GM12878 (cell line): ENCODE data around the gene MYH10. TPM values are rescaled to one million over a fixed set of nuclear protein-coding genes. Genes with fewer than 3 reads are reported as not detected.

Source experiments
- ATAC-seq: fragments of 200-7000 bp; cut with Tn5 transposase; 3 replicates; pipeline ENCODE4 v1.9.1; 2020; ENCODE audit warnings: mild to moderate bottlenecking, moderate library complexity
- BruUV-seq: library from RNA; stranded (reverse); fragments of 400-500 nt; replicated peaks from 2 replicates; lab custom pipeline; 2021; lab: Mats Ljungman, UMichigan
- CTCF ChIA-PET: fragments of 300-600 bp; sonication (Branson Sonifier 250); formaldehyde crosslinking; extraction: SDS; loops from one replicate; lab custom pipeline; 2021; ENCODE audit warnings: inconsistent platforms; lab: Yijun Ruan, JAX
- POLR2A ChIA-PET: fragments of 350-600 bp; formaldehyde crosslinking; extraction: SDS; loops from one replicate; lab custom pipeline; 2021; ENCODE audit warnings: inconsistent platforms; lab: Charles Lee
- RAD21 ChIA-PET: fragments of 300-600 bp; sonication (Branson Sonifier 250); formaldehyde crosslinking; loops from one replicate; lab custom pipeline; 2023; ENCODE audit warnings: antibody characterized with exemption; ENCODE audit not compliant: unreplicated experiment; lab: Charles Lee
- SMC1A ChIA-PET: fragments of 300-600 bp; sonication (Branson Sonifier 250); formaldehyde crosslinking; loops from one replicate; lab custom pipeline; 2023; ENCODE audit not compliant: unreplicated experiment, uncharacterized antibody; lab: Charles Lee
- DNase-seq: peaks from one replicate; pipeline ENCODE4 v3.0.0-alpha.2; 2011; ENCODE audit warnings: low read depth, low spot score
- FAIRE-seq: peaks from 3 replicates; lab custom pipeline; 2011; peaks lifted over from hg19 to GRCh38; lab: Jason Lieb, UNC
- H2AFZ ChIP-seq: 2 replicates; pipeline ENCODE4 v1.6.0; 2011; ENCODE audit warnings: low read depth, low read length, control low read depth; ENCODE audit not compliant: control insufficient read depth
- H3K27ac ChIP-seq: 2 replicates; pipeline ENCODE4 v1.5.1; 2011; ENCODE audit warnings: control low read depth; ENCODE audit not compliant: control insufficient read depth, insufficient read depth
- H3K27me3 ChIP-seq, 2 experiments: replicated peaks in 1 of 2; 2 replicates each; pipeline versions ENCODE4 v1.6.0 to v1.6.1; 2011; ENCODE audit warnings: low read length in 1 of 2; ENCODE audit not compliant: control insufficient read depth in 2 of 2, insufficient read depth in 2 of 2
- H3K36me3 ChIP-seq, 2 experiments: 2 replicates each; pipeline ENCODE4 v1.5.1; 2011; ENCODE audit warnings: low read length in 1 of 2; ENCODE audit not compliant: control insufficient read depth in 2 of 2, insufficient read depth in 2 of 2
- H3K4me1 ChIP-seq: 2 replicates; pipeline ENCODE4 v1.6.1; 2011; ENCODE audit warnings: mild to moderate bottlenecking, low read length, moderate library complexity, mixed read lengths; ENCODE audit not compliant: control insufficient read depth, insufficient read depth
- H3K4me2 ChIP-seq: 2 replicates; pipeline ENCODE4 v1.6.0; 2011; ENCODE audit warnings: control low read depth; ENCODE audit not compliant: control insufficient read depth, insufficient read depth
- H3K4me3 ChIP-seq: fragments of 200-600 bp; sonication (generic); 2 replicates; pipeline ENCODE4 v1.5.1; 2016
- H3K79me2 ChIP-seq: 2 replicates; pipeline ENCODE4 v1.6.0; 2011; ENCODE audit warnings: low read length; ENCODE audit not compliant: control insufficient read depth, insufficient read depth
- H3K9ac ChIP-seq: 2 replicates; pipeline ENCODE4 v1.8.0; 2011; ENCODE audit warnings: low read length, control low read depth, mixed read lengths; ENCODE audit not compliant: control insufficient read depth, insufficient read depth
- H3K9me3 ChIP-seq: replicated peaks from 3 replicates; pipeline ENCODE4 v1.5.1; 2011; ENCODE audit warnings: mild to moderate bottlenecking, low read length; ENCODE audit not compliant: control insufficient read depth, insufficient read depth
- H4K20me1 ChIP-seq: 2 replicates; pipeline ENCODE4 v1.6.0; 2011; ENCODE audit not compliant: control insufficient read depth, insufficient read depth
- ATF2 ChIP-seq: IDR thresholded peaks from 2 replicates; pipeline ENCODE4 v1.6.1; 2012; ENCODE audit warnings: low read length, inconsistent platforms
- POLR2A ChIP-seq: IDR thresholded peaks from 2 replicates; pipeline ENCODE4 v1.6.1; 2011; ENCODE audit warnings: low read depth, mild to moderate bottlenecking, low read length
- POLR2AphosphoS2 ChIP-seq: IDR thresholded peaks from 2 replicates; pipeline ENCODE4 v1.6.1; 2011; ENCODE audit warnings: low read depth, mild to moderate bottlenecking, low read length, improper control_type of control experiment, moderate library complexity
- POLR2AphosphoS5 ChIP-seq: IDR thresholded peaks from 2 replicates; pipeline ENCODE4 v1.6.1; 2011; ENCODE audit warnings: mild to moderate bottlenecking, low read length, inconsistent platforms
- RAD51 ChIP-seq: fragments of 450-650 bp; IDR thresholded peaks from 2 replicates; pipeline ENCODE4 v1.6.1; 2016; ENCODE audit warnings: moderate library complexity, mild to moderate bottlenecking, inconsistent platforms
- RELA ChIP-seq: fragments of 450-650 bp; IDR thresholded peaks from 2 replicates; pipeline ENCODE4 v1.8.0; 2014; ENCODE audit warnings: borderline replicate concordance; ENCODE audit not compliant: partially characterized antibody
- TCF7 ChIP-seq: IDR thresholded peaks from 2 replicates; pipeline ENCODE4 v1.6.1; 2014; ENCODE audit warnings: antibody characterized with exemption, borderline replicate concordance
- WGBS: methylation state at CpG from one replicate; pipeline ENCODE4 v1.1.6; 2016; ENCODE audit warnings: low lambda C conversion rate; ENCODE audit not compliant: insufficient replicate concordance, insufficient coverage; ENCODE audit errors: missing lambda C conversion rate; 5-methylcytosine and 5-hydroxymethylcytosine counted together
- in situ Hi-C: fragments of 300-500 bp; cut with MboI; formaldehyde crosslinking; loops from 9 replicates; pipeline ENCODE4 v1.14.3; 2018; ENCODE audit warnings: mixed read lengths
- intact Hi-C: fragments of 100-400 bp; cut with micrococcal nuclease; formaldehyde crosslinking; loops from one replicate; pipeline ENCODE4 v1.14.2; 2022; ENCODE audit not compliant: unreplicated experiment
- polyA plus RNA-seq, 11 experiments: library from polyadenylated mRNA; depleted of rRNA in 4 of 11; unstranded in 6 of 11; stranded (reverse) in 5 of 11; fragments of >200 nt; fragmentation: Nextera tagmentation in 4 of 11; fragmentation: Illumina TruSeq in 1 of 11; extraction: Ambion mirVana in 4 of 11; extraction: Trizol in 1 of 11; gene quantifications; 1 replicate in 1 of 11; 2 replicates in 10 of 11; pipeline versions ENCODE4 v1.2.1 to v1.2.3, GENCODE V29; 2011 to 2016; ENCODE audit warnings: inconsistent platforms in 2 of 11, missing spikeins in 2 of 11, low read depth in 1 of 11
- total RNA-seq, 4 experiments: library from RNA; depleted of rRNA in 3 of 4; stranded (reverse); fragments of >200 nt in 3 of 4; fragmentation: Illumina TruSeq in 1 of 4; extraction: Trizol in 1 of 4; gene quantifications; 2 replicates each; pipeline versions ENCODE4 v1.2.1 to v1.2.3, GENCODE V29; 2013 to 2021

MYH10 gene
- total and polyA plus RNA-seq, 10 of the 15 experiments (the other 5 are each of a cell fraction or from before 2014, with no cell fraction given): 0.33 to 7.1 (median 1.0) TPM

GRCh38 chr17:8476741-8477140, 153.8 kb downstream of the MYH10 start:
- intact Hi-C loops: no loop called here
- in situ Hi-C loops: no loop called here
- POLR2A ChIA-PET: interaction anchor here (1.0 kb wide), 1 partner anchor 11 kb away, joined by 3 read pairs; no protein-coding TSS in a partner anchor

GRCh38 chr17:8475781-8476180, 154.7 kb downstream of the MYH10 start:
- H3K36me3 ChIP-seq: peaks cover 12 to 15% of the 10 kb centered on the region in 2 experiments; a peak in 3 of 4 replicates
- no peak overlapping the region for H3K4me3 ChIP-seq
- intact Hi-C loops: no loop called here
- no TSS peak for BruUV-seq
- H3K27me3 ChIP-seq: no peaks in the 10 kb centered on the region
- ChIA-PET CTCF (interaction anchor here (1.1 kb wide), 1 partner anchor 11 kb away, joined by 3 read pairs; no protein-coding TSS in a partner anchor), POLR2A (no interaction called here), SMC1A (no interaction called here), RAD21 (no interaction called here)
- no peak for FAIRE-seq
- no peaks in the 10 kb centered on the region; the same call in 1 of the 2 replicates for H4K20me1 ChIP-seq
- no peak overlapping the region for H3K27ac ChIP-seq
- H3K9ac ChIP-seq: no peak overlapping the region
- TF ChIP-seq POLR2AphosphoS5 (0 out of 2 replicates have a peak, but pooled peaks have one; percentile 14), POLR2AphosphoS2 (no peak)
- in situ Hi-C loops: no loop called here
- H3K79me2 ChIP-seq: no peaks in the 10 kb centered on the region
- H3K9me3 ChIP-seq: no peaks in the 10 kb centered on the region
- no peaks in the 10 kb centered on the region for H3K4me1 ChIP-seq
- ATAC-seq: no peak
- H3K4me2 ChIP-seq: no peak overlapping the region
- WGBS: 96% methylated on average over 16 of the region's 16 CpGs
- H2AFZ ChIP-seq: no peak overlapping the region
- no peak for DNase-seq

More at GRCh38 chr17:8476741-8477140, 153.8 kb downstream of the MYH10 start:
- no peaks in the 10 kb centered on the region for H3K9me3 ChIP-seq
- no TSS peak for BruUV-seq
- H2AFZ ChIP-seq: no peak overlapping the region
- CTCF ChIA-PET: interaction anchor here (1.1 kb wide), 1 partner anchor 10 kb away, joined by 3 read pairs; no protein-coding TSS in a partner anchor
- peaks cover 13 to 15% of the 10 kb centered on the region in 2 experiments; a peak in 3 of 4 replicates for H3K36me3 ChIP-seq
- ATAC-seq (no peak), DNase-seq (no peak), FAIRE-seq (no peak)
- SMC1A ChIA-PET: no interaction called here
- no peaks in the 10 kb centered on the region for H3K27me3 ChIP-seq
- no peak overlapping the region for H3K4me2 ChIP-seq
- H3K4me1 ChIP-seq: no peaks in the 10 kb centered on the region
- H4K20me1 ChIP-seq: no peaks in the 10 kb centered on the region; the same call in 1 of the 2 replicates
- 96% methylated on average over 19 of the region's 22 CpGs for WGBS
- H3K4me3 ChIP-seq: no peak overlapping the region
- H3K27ac ChIP-seq: no peak overlapping the region
- H3K79me2 ChIP-seq: no peaks in the 10 kb centered on the region
- no peak overlapping the region for H3K9ac ChIP-seq
- TF ChIP-seq POLR2A (0 out of 2 replicates have a peak, but pooled peaks have one; percentile 30), RAD51 (no peak), ATF2 (no peak), TCF7 (no peak), RELA (no peak)
- RAD21 ChIA-PET: no interaction called here
